H1 (cell line): ENCODE measurements around the gene KCNE4. TPM values are rescaled to one million over a fixed set of nuclear protein-coding genes. Genes with fewer than 3 reads are reported as not detected.

Experiments
- CTCF ChIA-PET: fragments of 300-600 bp; sonication (Branson Sonifier 250); formaldehyde crosslinking; loops from one replicate; lab custom pipeline; 2021; ENCODE audit not compliant: partially characterized antibody; lab: Charles Lee
- POLR2A ChIA-PET: fragments of 300-600 bp; sonication (Branson Sonifier 250); formaldehyde crosslinking; loops from one replicate; lab custom pipeline; 2021; ENCODE audit warnings: inconsistent platforms; ENCODE audit not compliant: partially characterized antibody; lab: Charles Lee
- DNase-seq, 2 experiments: peaks; one replicate each; pipeline versions ENCODE4 v3.0.0 to v3.0.0-alpha.2; 2010 to 2022; ENCODE audit warnings: low spot score in 2 of 2, low read depth in 1 of 2, mixed read lengths in 1 of 2
- FAIRE-seq: peaks from 2 replicates; lab custom pipeline; 2011; peaks lifted over from hg19 to GRCh38; lab: Jason Lieb, UNC
- H2AFZ ChIP-seq: 2 replicates; pipeline ENCODE4 v1.8.1; 2012; ENCODE audit warnings: low read length, inconsistent platforms
- H2AK5ac ChIP-seq: 2 replicates; pipeline ENCODE4 v1.6.1; 2013; ENCODE audit warnings: low read depth, low read length
- H2BK120ac ChIP-seq: replicated peaks from 2 replicates; pipeline ENCODE3; 2013; ENCODE audit warnings: low read depth, low read length, inconsistent platforms
- H2BK12ac ChIP-seq: 2 replicates; pipeline ENCODE4 v1.6.1; 2013; ENCODE audit warnings: low read depth, low read length
- H2BK15ac ChIP-seq: 2 replicates; pipeline ENCODE4 v1.6.1; 2013; ENCODE audit warnings: low read length
- H2BK20ac ChIP-seq: 2 replicates; pipeline ENCODE4 v1.6.1; 2013; ENCODE audit warnings: low read length
- H2BK5ac ChIP-seq: 2 replicates; pipeline ENCODE4 v1.6.1; 2013; ENCODE audit warnings: low read depth, low read length
- H3K14ac ChIP-seq: 2 replicates; pipeline ENCODE4 v1.6.1; 2013; ENCODE audit warnings: inconsistent platforms; ENCODE audit not compliant: insufficient read length
- H3K18ac ChIP-seq: 2 replicates; pipeline ENCODE4 v1.6.1; 2013; ENCODE audit warnings: low read length; ENCODE audit errors: extremely low read depth
- H3K23ac ChIP-seq: 2 replicates; pipeline ENCODE4 v1.6.1; 2013; ENCODE audit warnings: inconsistent platforms; ENCODE audit not compliant: insufficient read length
- H3K23me2 ChIP-seq: 2 replicates; pipeline ENCODE4 v1.6.1; 2013; ENCODE audit warnings: low read depth, low read length
- H3K27ac ChIP-seq: 2 replicates; pipeline ENCODE4 v1.6.1; 2011; ENCODE audit warnings: low read depth, low read length, inconsistent platforms
- H3K27me3 ChIP-seq, 4 experiments: replicated peaks in 1 of 4; 1 replicate in 1 of 4; 2 replicates in 3 of 4; pipeline versions ENCODE4 v1.6.1 to v1.8.1; 2011 to 2013; ENCODE audit warnings: low read length in 3 of 4, mild to moderate bottlenecking in 3 of 4, inconsistent platforms in 2 of 4, mixed read lengths in 2 of 4, moderate library complexity in 1 of 4; ENCODE audit not compliant: control insufficient read depth in 3 of 4, insufficient read depth in 3 of 4; ENCODE audit errors: extremely low read depth in 1 of 4
- H3K36me3 ChIP-seq, 4 experiments: 2 replicates each; pipeline versions ENCODE4 v1.6.1 to v1.8.1; 2011 to 2013; ENCODE audit warnings: mild to moderate bottlenecking in 4 of 4, low read length in 3 of 4, moderate library complexity in 2 of 4, control low read depth in 1 of 4, inconsistent platforms in 1 of 4; ENCODE audit not compliant: insufficient read depth in 4 of 4, control insufficient read depth in 2 of 4
- H3K4ac ChIP-seq: replicated peaks from 2 replicates; pipeline ENCODE3; 2013; ENCODE audit warnings: low read length, low read depth, mixed read lengths, inconsistent platforms; ENCODE audit not compliant: insufficient read length
- H3K4me1 ChIP-seq, 4 experiments: replicated peaks in 1 of 4; 1 replicate in 1 of 4; 2 replicates in 3 of 4; pipeline versions ENCODE4 v1.6.1 to v1.8.1; 2011 to 2013; ENCODE audit warnings: low read length in 3 of 4, inconsistent platforms in 2 of 4, mixed read lengths in 1 of 4; ENCODE audit not compliant: insufficient read depth in 4 of 4, control insufficient read depth in 3 of 4
- H3K4me2 ChIP-seq, 2 experiments: 2 replicates each; pipeline versions ENCODE4 v1.6.1 to v1.8.1; 2011 to 2013; ENCODE audit warnings: low read depth in 2 of 2, low read length in 2 of 2, control low read depth in 1 of 2, inconsistent platforms in 1 of 2, mild to moderate bottlenecking in 1 of 2; ENCODE audit not compliant: insufficient read depth in 1 of 2
- H3K4me3 ChIP-seq, 4 experiments: fragments of 200-600, 300-600 bp in 1 of 4; sonication (generic), shearing (Covaris generic), sonication (Bioruptor Twin) in 1 of 4; 2 replicates each; pipeline versions ENCODE4 v1.5.1 to v1.8.1; 2011 to 2016; ENCODE audit warnings: low read length in 4 of 4, low read depth in 3 of 4, control low read depth in 2 of 4, inconsistent platforms in 2 of 4, mild to moderate bottlenecking in 2 of 4, mixed read lengths in 1 of 4, moderate library complexity in 1 of 4; ENCODE audit not compliant: insufficient read depth in 2 of 4; ENCODE audit errors: extremely low read depth in 1 of 4
- H3K56ac ChIP-seq: replicated peaks from 2 replicates; pipeline ENCODE3; 2013; ENCODE audit warnings: low read depth, mild to moderate bottlenecking, mixed read lengths, low read length, inconsistent platforms; ENCODE audit not compliant: insufficient read length
- H3K79me1 ChIP-seq: 2 replicates; pipeline ENCODE4 v1.6.1; 2013; ENCODE audit warnings: low read depth, low read length, control low read depth
- H3K79me2 ChIP-seq, 2 experiments: 2 replicates each; pipeline versions ENCODE4 v1.6.1 to v1.8.1; 2012 to 2013; ENCODE audit warnings: low read length in 2 of 2, mild to moderate bottlenecking in 2 of 2, inconsistent platforms in 1 of 2; ENCODE audit not compliant: insufficient read depth in 2 of 2, control insufficient read depth in 1 of 2
- H3K9ac ChIP-seq, 4 experiments: replicated peaks in 1 of 4; 1 replicate in 1 of 4; 2 replicates in 3 of 4; pipeline versions ENCODE4 v1.6.1 to v1.8.1; 2011 to 2013; ENCODE audit warnings: low read depth in 3 of 4, low read length in 3 of 4, control low read depth in 2 of 4, mild to moderate bottlenecking in 2 of 4, moderate library complexity in 2 of 4, inconsistent platforms in 1 of 4; ENCODE audit errors: extremely low read depth in 1 of 4
- H3K9me3 ChIP-seq, 2 experiments: 2 replicates each; pipeline versions ENCODE4 v1.6.1 to v1.8.1; 2012 to 2013; ENCODE audit warnings: mild to moderate bottlenecking in 2 of 2, moderate library complexity in 2 of 2, control low read depth in 1 of 2, inconsistent platforms in 1 of 2, low read depth in 1 of 2, low read length in 1 of 2, mixed read lengths in 1 of 2; ENCODE audit not compliant: insufficient read depth in 2 of 2
- H4K20me1 ChIP-seq, 2 experiments: replicated peaks in 1 of 2; 2 replicates each; pipeline versions ENCODE3 to v1.8.1; 2011 to 2013; ENCODE audit warnings: inconsistent platforms in 2 of 2, low read length in 2 of 2, mild to moderate bottlenecking in 1 of 2; ENCODE audit not compliant: insufficient read depth in 2 of 2, control insufficient read depth in 1 of 2
- H4K5ac ChIP-seq: 2 replicates; pipeline ENCODE4 v1.6.1; 2013; ENCODE audit warnings: low read length, low read depth, mixed read lengths, inconsistent platforms; ENCODE audit not compliant: insufficient read length
- H4K8ac ChIP-seq: 2 replicates; pipeline ENCODE4 v1.8.0; 2013; ENCODE audit warnings: mild to moderate bottlenecking, moderate library complexity, low read length, inconsistent platforms; ENCODE audit not compliant: insufficient read depth; ENCODE audit errors: extremely low read depth
- H4K91ac ChIP-seq: replicated peaks from 2 replicates; pipeline ENCODE3; 2013; ENCODE audit warnings: low read length, mixed read lengths, inconsistent platforms; ENCODE audit not compliant: insufficient read length
- ATF3 ChIP-seq: IDR thresholded peaks from 2 replicates; pipeline ENCODE4 v1.6.1; 2011; ENCODE audit warnings: low read depth, mild to moderate bottlenecking, low read length; ENCODE audit not compliant: insufficient read depth
- GTF2F1 ChIP-seq: IDR thresholded peaks from 2 replicates; pipeline ENCODE4 v1.6.1; 2012; ENCODE audit warnings: low read depth, low read length, improper control_type of control experiment, borderline replicate concordance
- POU5F1 ChIP-seq: IDR thresholded peaks from 2 replicates; pipeline ENCODE4 v1.6.1; 2011; ENCODE audit warnings: low read depth, mild to moderate bottlenecking, low read length, moderate library complexity
- RXRA ChIP-seq: IDR thresholded peaks from 2 replicates; pipeline ENCODE4 v1.6.1; 2011; ENCODE audit warnings: low read depth, mild to moderate bottlenecking, low read length, moderate library complexity; ENCODE audit not compliant: insufficient read depth
- SIX5 ChIP-seq: IDR thresholded peaks from 2 replicates; pipeline ENCODE4 v1.6.1; 2011; ENCODE audit warnings: mild to moderate bottlenecking, low read depth, low read length
- TBP ChIP-seq: IDR thresholded peaks from 2 replicates; pipeline ENCODE4 v1.6.1; 2011; ENCODE audit warnings: low read depth, low read length, improper control_type of control experiment
- WGBS, 2 experiments: shearing (Covaris generic) in 1 of 2; methylation state at CpG; one replicate each; pipeline versions ENCODE4 v1.1.6 to v1.1.7; 2013 to 2015; ENCODE audit warnings: low lambda C conversion rate in 2 of 2, mixed read lengths in 2 of 2, inconsistent platforms in 1 of 2, low coverage in 1 of 2, missing lambda C conversion rate in 1 of 2; ENCODE audit not compliant: insufficient replicate concordance in 2 of 2, insufficient coverage in 1 of 2, insufficient read length in 1 of 2; ENCODE audit errors: extremely low coverage in 1 of 2, missing lambda C conversion rate in 1 of 2; 5-methylcytosine and 5-hydroxymethylcytosine counted together
- polyA plus RNA-seq, 7 experiments: library from polyadenylated mRNA; depleted of rRNA in 3 of 7; stranded (reverse) in 5 of 7; unstranded in 2 of 7; fragments of >200 nt in 5 of 7; fragments of 200-250 nt in 2 of 7; gene quantifications; 1 replicate in 5 of 7; 2 replicates in 1 of 7; 4 replicates in 1 of 7; pipeline versions ENCODE4 v1.2.1 to v1.2.3, GENCODE V29; 2011 to 2013; ENCODE audit warnings: missing spikeins in 2 of 7, mixed read lengths in 2 of 7
- total RNA-seq: library from RNA; stranded (reverse); fragmentation: NEBNext Ultra II Directional; extraction: Animal tissue kit (Norgen Biotek cat#: 25700); gene quantifications from 2 replicates; pipeline ENCODE4 v1.2.1, GENCODE V29; 2021

Gene KCNE4
- total and polyA plus RNA-seq, 2 of the 8 experiments (the other 6 are each of a cell fraction or from before 2014, with no cell fraction given): 0.08 to 0.09 TPM

GRCh38 chr2:223090039-223090438 lies 38.0 kb downstream of the KCNE4 start:
- no peaks in the 10 kb centered on the region for H3K23me2 ChIP-seq
- no peak overlapping the region for H2AK5ac ChIP-seq
- peaks cover 0 to 6% (median 3%) of the 10 kb centered on the region in 4 experiments; a peak in 3 of 7 replicates for H3K4me1 ChIP-seq
- no peak overlapping the region for H2BK20ac ChIP-seq
- no peak overlapping the region for H3K14ac ChIP-seq
- no peak overlapping the region for H4K5ac ChIP-seq
- H3K79me1 ChIP-seq: no peaks in the 10 kb centered on the region
- H4K91ac ChIP-seq: no peak overlapping the region
- no peak overlapping the region for H3K18ac ChIP-seq
- H3K27me3 ChIP-seq: no peaks in the 10 kb centered on the region
- 93% methylated on average over 5 of the region's 5 CpGs; no CpG with 5 or more reads in 1 of the 2 experiments for WGBS, 2 experiments
- FAIRE-seq (no peak), DNase-seq (no peak)
- ChIA-PET CTCF (interaction anchor here (1.1 kb wide), 1 partner anchor 118 kb away, joined by 3 read pairs; no protein-coding TSS in a partner anchor), POLR2A (no interaction called here)
- no peaks in the 10 kb centered on the region for H3K9me3 ChIP-seq
- no peak overlapping the region for H2AFZ ChIP-seq
- H3K36me3 ChIP-seq: no peaks in the 10 kb centered on the region; a peak in 1 of 8 replicates
- H2BK12ac ChIP-seq: no peak overlapping the region
- H3K4me3 ChIP-seq: no peak overlapping the region
- H4K20me1 ChIP-seq: no peaks in the 10 kb centered on the region
- no peak overlapping the region for H2BK5ac ChIP-seq
- no peak overlapping the region for H4K8ac ChIP-seq
- no peak overlapping the region for H2BK120ac ChIP-seq
- H3K27ac ChIP-seq: no peak overlapping the region
- no peak overlapping the region for H3K4me2 ChIP-seq
- H3K9ac ChIP-seq: no peak overlapping the region
- no peak overlapping the region for H3K23ac ChIP-seq
- H3K56ac ChIP-seq: no peak overlapping the region
- H3K4ac ChIP-seq: no peak overlapping the region
- no peak overlapping the region for H2BK15ac ChIP-seq
- no peaks in the 10 kb centered on the region for H3K79me2 ChIP-seq
- TF ChIP-seq GTF2F1: no peak
- no peak for TF ChIP-seq TBP
- no peak for TF ChIP-seq RXRA
- TF ChIP-seq POU5F1: no peak
- no peak for TF ChIP-seq SIX5
- no peak for TF ChIP-seq ATF3
